IMR-90 (cell line): ENCODE measurements around the gene LIN28A. TPM values are rescaled to one million over a fixed set of nuclear protein-coding genes. Genes with fewer than 3 reads are reported as not detected.

Source experiments
- ATAC-seq: fragments of 200-7000 bp; cut with Tn5 transposase; 2 replicates; pipeline ENCODE4 v1.9.1; 2020; ENCODE audit warnings: low read depth, mild to moderate bottlenecking, moderate library complexity
- BruUV-seq: library from RNA; stranded (reverse); fragments of 400-500 nt; replicated peaks from 2 replicates; lab custom pipeline; 2021; lab: Mats Ljungman, UMichigan
- CTCF ChIA-PET: fragments of 300-600 bp; formaldehyde crosslinking; extraction: SDS; loops from one replicate; lab custom pipeline; 2021; ENCODE audit warnings: antibody characterized with exemption; lab: Yijun Ruan, JAX
- POLR2A ChIA-PET: fragments of 300-600 bp; sonication (Branson Sonifier 250); formaldehyde crosslinking; loops from one replicate; lab custom pipeline; 2022; ENCODE audit warnings: antibody characterized with exemption; ENCODE audit not compliant: unreplicated experiment; lab: Charles Lee
- DNase-seq: peaks from one replicate; pipeline ENCODE4 v3.0.0; 2013
- H2AFZ ChIP-seq: replicated peaks from 2 replicates; pipeline ENCODE3; 2013; ENCODE audit warnings: low read length, mild to moderate bottlenecking; ENCODE audit not compliant: poor library complexity
- H2AK5ac ChIP-seq: 2 replicates; pipeline ENCODE4 v1.6.1; 2013; ENCODE audit warnings: low read depth, low read length, inconsistent platforms
- H2AK9ac ChIP-seq: replicated peaks from 2 replicates; pipeline ENCODE3; 2013; ENCODE audit warnings: mild to moderate bottlenecking, low read depth, low read length, moderate library complexity; ENCODE audit not compliant: poor library complexity
- H2BK120ac ChIP-seq: 2 replicates; pipeline ENCODE4 v1.6.1; 2013; ENCODE audit warnings: low read depth, low read length, inconsistent platforms
- H2BK15ac ChIP-seq: 3 replicates; pipeline ENCODE4 v1.6.1; 2013; ENCODE audit warnings: low read depth, low read length, inconsistent platforms
- H2BK20ac ChIP-seq: 2 replicates; pipeline ENCODE4 v1.6.1; 2013; ENCODE audit warnings: low read depth, mild to moderate bottlenecking, inconsistent platforms, low read length, moderate library complexity
- H2BK5ac ChIP-seq: 2 replicates; pipeline ENCODE4 v1.6.1; 2013; ENCODE audit warnings: mild to moderate bottlenecking, low read depth, low read length, inconsistent platforms; ENCODE audit not compliant: poor library complexity, severe bottlenecking
- H3K14ac ChIP-seq: replicated peaks from 2 replicates; pipeline ENCODE4 v1.6.1; 2013; ENCODE audit warnings: low read depth, low read length, inconsistent platforms
- H3K18ac ChIP-seq: 2 replicates; pipeline ENCODE4 v1.6.1; 2013; ENCODE audit warnings: low read depth, low read length, control low read depth
- H3K23ac ChIP-seq: 2 replicates; pipeline ENCODE4 v1.6.1; 2013; ENCODE audit warnings: low read depth, low read length, inconsistent platforms
- H3K27ac ChIP-seq: 2 replicates; pipeline ENCODE4 v1.5.1; 2013; ENCODE audit warnings: mild to moderate bottlenecking, control low read depth, low read length; ENCODE audit not compliant: insufficient read depth
- H3K27me3 ChIP-seq: 2 replicates; pipeline ENCODE4 v1.6.1; 2013; ENCODE audit warnings: low read length; ENCODE audit not compliant: control insufficient read depth, insufficient read depth
- H3K36me3 ChIP-seq: 2 replicates; pipeline ENCODE4 v1.6.1; 2013; ENCODE audit warnings: low read length, mixed read lengths; ENCODE audit not compliant: control insufficient read depth, insufficient read depth
- H3K4ac ChIP-seq: 2 replicates; pipeline ENCODE4 v1.6.1; 2013; ENCODE audit warnings: low read depth, low read length, inconsistent platforms
- H3K4me1 ChIP-seq: 2 replicates; pipeline ENCODE4 v1.6.1; 2013; ENCODE audit warnings: low read length, mixed read lengths; ENCODE audit not compliant: control insufficient read depth, insufficient read depth
- H3K4me2 ChIP-seq: 2 replicates; pipeline ENCODE4 v1.6.1; 2013; ENCODE audit warnings: low read depth, mild to moderate bottlenecking, control low read depth, low read length, moderate library complexity
- H3K4me3 ChIP-seq: 2 replicates; pipeline ENCODE4 v1.5.1; 2013; ENCODE audit warnings: low read depth, mild to moderate bottlenecking, control low read depth, low read length, moderate library complexity; ENCODE audit not compliant: insufficient read depth
- H3K56ac ChIP-seq: 2 replicates; pipeline ENCODE4 v1.6.1; 2013; ENCODE audit warnings: low read length, inconsistent platforms; ENCODE audit not compliant: insufficient read depth; ENCODE audit errors: extremely low read depth
- H3K79me1 ChIP-seq, 2 experiments: 2 replicates each; pipeline ENCODE4 v1.6.1; 2013; ENCODE audit warnings: low read length in 2 of 2, inconsistent platforms in 1 of 2, low read depth in 1 of 2
- H3K9ac ChIP-seq: 2 replicates; pipeline ENCODE4 v1.6.1; 2013; ENCODE audit warnings: low read depth, low read length, control low read depth
- H3K9me1 ChIP-seq: 2 replicates; pipeline ENCODE4 v1.6.1; 2013; ENCODE audit warnings: low read length, inconsistent platforms; ENCODE audit not compliant: insufficient read depth
- H3K9me3 ChIP-seq: 2 replicates; pipeline ENCODE4 v1.6.1; 2013; ENCODE audit warnings: low read length; ENCODE audit not compliant: control insufficient read depth, insufficient read depth
- H4K20me1 ChIP-seq: 2 replicates; pipeline ENCODE4 v1.6.1; 2013; ENCODE audit warnings: low read length, inconsistent platforms; ENCODE audit not compliant: insufficient read depth
- H4K5ac ChIP-seq: 2 replicates; pipeline ENCODE4 v1.6.1; 2013; ENCODE audit warnings: mild to moderate bottlenecking, low read depth, low read length, control low read depth
- H4K8ac ChIP-seq, 2 experiments: 2 replicates each; pipeline ENCODE4 v1.6.1; 2013; ENCODE audit warnings: low read depth in 2 of 2, low read length in 2 of 2, control low read depth in 1 of 2, inconsistent platforms in 1 of 2
- H4K91ac ChIP-seq: 2 replicates; pipeline ENCODE4 v1.6.1; 2013; ENCODE audit warnings: low read depth, low read length, inconsistent platforms; ENCODE audit not compliant: insufficient read depth
- BHLHE40 ChIP-seq: fragments of 150-350 bp; IDR thresholded peaks from 2 replicates; pipeline ENCODE4 v1.6.1; 2016; ENCODE audit warnings: mild to moderate bottlenecking, low read depth, low read length
- CEBPB ChIP-seq: IDR thresholded peaks from 2 replicates; pipeline ENCODE4 v1.6.1; 2012; ENCODE audit warnings: low read depth, low read length, improper control_type of control experiment
- CHD1 ChIP-seq: IDR thresholded peaks from 2 replicates; pipeline ENCODE4 v1.6.1; 2012; ENCODE audit warnings: low read depth, low read length, improper control_type of control experiment
- CTCF ChIP-seq: conservative IDR thresholded peaks from 2 replicates; pipeline ENCODE4 v1.5.1; 2012; ENCODE audit warnings: mild to moderate bottlenecking, low read depth, low read length, improper control_type of control experiment
- ELK1 ChIP-seq: fragments of 150-350 bp; IDR thresholded peaks from 2 replicates; pipeline ENCODE4 v1.6.1; 2016; ENCODE audit warnings: low read depth, mild to moderate bottlenecking, low read length, moderate library complexity, borderline replicate concordance
- FOS ChIP-seq: fragments of 150-350 bp; IDR thresholded peaks from 2 replicates; pipeline ENCODE4 v1.6.1; 2016; ENCODE audit warnings: low read depth, low read length
- MAFK ChIP-seq: IDR thresholded peaks from 2 replicates; pipeline ENCODE4 v1.6.1; 2012; ENCODE audit warnings: low read depth, low read length, improper control_type of control experiment
- MAZ ChIP-seq: IDR thresholded peaks from 2 replicates; pipeline ENCODE4 v1.6.1; 2012; ENCODE audit warnings: low read depth, mild to moderate bottlenecking, low read length, improper control_type of control experiment, moderate library complexity, borderline replicate concordance
- MXI1 ChIP-seq: IDR thresholded peaks from 2 replicates; pipeline ENCODE4 v1.6.1; 2012; ENCODE audit warnings: low read depth, mild to moderate bottlenecking, low read length, moderate library complexity, borderline replicate concordance
- NFE2L2 ChIP-seq: fragments of 150-350 bp; IDR thresholded peaks from 2 replicates; pipeline ENCODE4 v1.6.1; 2016; ENCODE audit warnings: low read depth, mild to moderate bottlenecking, low read length
- POLR2A ChIP-seq: IDR thresholded peaks from 2 replicates; pipeline ENCODE4 v1.6.1; 2012; ENCODE audit warnings: mild to moderate bottlenecking, low read depth, low read length
- RAD21 ChIP-seq: IDR thresholded peaks from 2 replicates; pipeline ENCODE4 v1.6.1; 2012; ENCODE audit warnings: low read length, improper control_type of control experiment
- RCOR1 ChIP-seq: IDR thresholded peaks from 2 replicates; pipeline ENCODE4 v1.6.1; 2012; ENCODE audit warnings: mild to moderate bottlenecking, low read length, improper control_type of control experiment; ENCODE audit not compliant: insufficient replicate concordance
- RFX5 ChIP-seq: IDR thresholded peaks from 2 replicates; pipeline ENCODE4 v1.8.0; 2012; ENCODE audit warnings: low read depth, mild to moderate bottlenecking, low read length, moderate library complexity
- SMC3 ChIP-seq: fragments of 150-350 bp; IDR thresholded peaks from 2 replicates; pipeline ENCODE4 v1.6.1; 2016; ENCODE audit warnings: low read depth, mild to moderate bottlenecking, antibody characterized with exemption, low read length, moderate library complexity
- USF2 ChIP-seq: fragments of 150-350 bp; IDR thresholded peaks from 2 replicates; pipeline ENCODE4 v1.6.1; 2017; ENCODE audit warnings: mild to moderate bottlenecking, antibody characterized with exemption, low read length, low read depth
- WGBS, 2 experiments: methylation state at CpG; one replicate each; pipeline versions ENCODE4 v1.1.5 to v1.1.7; 2013; ENCODE audit warnings: missing lambda C conversion rate in 2 of 2; ENCODE audit not compliant: insufficient read length in 1 of 2; ENCODE audit errors: extremely low coverage in 2 of 2; 5-methylcytosine and 5-hydroxymethylcytosine counted together
- dilution Hi-C: fragments of 300-500 bp; cut with HindIII; formaldehyde crosslinking; loops from one replicate; pipeline ENCODE4 v1.14.3; 2018; ENCODE audit warnings: low sequenced_read_pairs; ENCODE audit not compliant: unreplicated experiment
- in situ Hi-C: fragments of 300-500 bp; cut with MboI; formaldehyde crosslinking; loops from 3 replicates; pipeline ENCODE4 v1.14.3; 2019; ENCODE audit warnings: low sequenced_read_pairs, inconsistent platforms, mixed read lengths
- intact Hi-C: fragments of 100-400 bp; cut with micrococcal nuclease; formaldehyde crosslinking; loops from 2 replicates; pipeline ENCODE4 v1.10.0; 2022
- polyA plus RNA-seq, 3 experiments: library from polyadenylated mRNA; depleted of rRNA; stranded (reverse); fragments of >200 nt; gene quantifications; 2 replicates each; pipeline ENCODE4 v1.2.3, GENCODE V29; 2012; ENCODE audit warnings: low replicate concordance in 1 of 3
- total RNA-seq: library from RNA; depleted of rRNA; stranded (reverse); fragments of >200 nt; gene quantifications from 2 replicates; pipeline ENCODE4 v1.2.3, GENCODE V29; 2012

The LIN28A gene
- total and polyA plus RNA-seq, 2 of the 4 experiments (the other 2 are of a cell fraction) = not detected

- Histone ChIP-seq H3K9me1 (0 out of 2 replicates have a peak, but pooled peaks cover 2% of the 10 kb centered on the region), H4K8ac (no peak overlapping the region), H2BK120ac (no peak overlapping the region), H3K79me1 (peaks cover 0 to 6% of the 10 kb centered on the region in 2 experiments; a peak in 2 of 4 replicates), H3K56ac (no peak overlapping the region), H2AK9ac (no peak overlapping the region), H4K5ac (no peak overlapping the region), H2AFZ (no peak overlapping the region), H3K23ac (no peak overlapping the region), H3K36me3 (peaks cover 48% of the 10 kb centered on the region), H2BK5ac (no peak overlapping the region), H3K4me2 (no peak overlapping the region), H2BK20ac (no peak overlapping the region), H3K4me3 (no peak overlapping the region), H3K18ac (no peak overlapping the region), H3K4ac (no peak overlapping the region), H3K9me3 (no peaks in the 10 kb centered on the region), H3K14ac (no peak overlapping the region), H2BK15ac (no peak overlapping the region), H4K91ac (no peak overlapping the region), H3K27me3 (no peaks in the 10 kb centered on the region), H3K27ac (no peak overlapping the region), H3K4me1 (no peaks in the 10 kb centered on the region), H2AK5ac (no peak overlapping the region), H3K9ac (no peak overlapping the region), H4K20me1 (no peaks in the 10 kb centered on the region; the same call in 1 of the 2 replicates)
- 85% methylated on average over 2 of the region's 3 CpGs; no CpG with 5 or more reads in 1 of the 2 experiments for WGBS, 2 experiments
- intact Hi-C loops (no loop called here), dilution Hi-C loops (no loop called here), in situ Hi-C loops (no loop called here)
- TF ChIP-seq CEBPB (no peak), ELK1 (no peak), BHLHE40 (no peak), MAFK (no peak), POLR2A (no peak), CHD1 (no peak), FOS (no peak), CTCF (no peak), RFX5 (no peak), RCOR1 (no peak), USF2 (no peak), MAZ (no peak), NFE2L2 (no peak), SMC3 (no peak), RAD21 (no peak), MXI1 (no peak)
- no peak for DNase-seq
- no TSS peak for BruUV-seq
- POLR2A ChIA-PET = no interaction called here
- ATAC-seq = no peak
- CTCF ChIA-PET = interaction anchor here (1.1 kb wide), 1 partner anchor 34 kb away, joined by 4 read pairs; no protein-coding TSS in a partner anchor
Measured at GRCh38 chr1:26450908-26451307, 40.3 kb downstream of the LIN28A start.
